Erythroblast (primary cell): ENCODE results near the gene GSTM3.

Source experiments
- GATA1 ChIP-seq: IDR thresholded peaks from 2 replicates; pipeline ENCODE4 v1.6.1; 2011; ENCODE audit warnings: low read depth, mild to moderate bottlenecking, control low read depth, low read length, moderate library complexity
- POLR2A ChIP-seq: IDR thresholded peaks from 2 replicates; pipeline ENCODE4 v1.6.1; 2011; ENCODE audit warnings: mild to moderate bottlenecking, low read length

DNA sequence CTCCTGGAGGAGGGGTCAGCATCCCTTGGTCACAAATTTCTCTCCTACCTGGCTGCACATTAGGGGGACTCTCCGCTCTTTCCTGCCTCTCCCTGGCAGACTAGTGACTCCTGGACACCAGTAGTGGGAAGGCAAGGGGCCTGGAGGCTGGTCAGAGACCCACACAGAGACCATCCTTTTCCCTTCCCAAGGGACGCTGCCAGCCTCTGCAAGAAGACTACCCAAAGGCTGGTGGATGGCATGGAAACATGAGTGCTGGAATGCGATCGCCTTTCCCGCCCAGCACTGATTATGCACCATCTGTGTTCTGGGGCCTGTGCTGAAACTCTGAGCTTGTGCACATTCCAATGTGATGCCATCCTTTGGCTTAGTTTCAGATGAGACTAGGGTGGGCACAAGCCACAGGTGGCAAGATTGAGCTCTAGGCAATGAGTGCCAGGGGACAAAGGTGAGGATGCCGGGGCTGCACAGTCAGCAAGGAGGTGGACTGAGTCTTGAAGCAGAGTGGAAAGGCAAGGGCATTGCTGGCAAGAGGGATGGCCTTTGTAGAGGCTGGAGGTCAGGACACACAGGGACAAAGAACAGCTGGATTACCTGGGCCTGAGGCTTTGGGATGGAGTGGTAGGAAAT is 35.5 kb upstream of the GSTM3 start:
- no peak for TF ChIP-seq POLR2A
- no peak for TF ChIP-seq GATA1
